GM21825 (cell line): ENCODE measurements around the gene NOS2.
"Not testable (repeated sequence)": the region's sequence is repeated elsewhere in the genome, so short reads cannot be mapped to it uniquely, and the experiment has no call there.

Experiments used
- ATAC-seq: cut with Tn5 transposase; IDR thresholded peaks from one replicate; pipeline ENCODE4 v1.9.1; 2021; ENCODE audit warnings: mild to moderate bottlenecking, moderate library complexity; ENCODE audit not compliant: unreplicated experiment

The NOS2 gene

DNA sequence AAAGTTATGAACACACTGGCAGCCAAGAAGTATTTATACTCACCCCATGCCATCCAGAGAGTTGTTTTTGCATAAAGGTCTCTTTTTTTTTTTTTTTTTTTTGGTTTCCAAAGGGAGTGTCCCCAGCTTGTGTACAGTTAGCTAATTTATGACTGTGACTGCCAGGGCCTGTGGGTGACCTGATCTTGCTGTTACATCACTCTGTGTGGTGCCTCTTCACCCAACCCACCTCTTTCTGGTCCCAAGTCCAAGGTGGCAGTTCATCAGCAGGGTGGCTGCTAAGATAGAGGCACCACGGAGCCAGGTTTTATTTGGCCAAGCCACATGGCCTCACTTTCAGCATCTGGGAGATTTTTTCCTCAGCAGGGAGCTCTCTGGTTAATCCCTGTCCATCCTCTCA lies at the start of gene NOS2:
TSS of gene NOS2 (minus strand) at position 8 of the 400 bp plus-strand sequence. CDS start 1,720 bp downstream, outside the sequence.
- ATAC-seq = no peak

DNA sequence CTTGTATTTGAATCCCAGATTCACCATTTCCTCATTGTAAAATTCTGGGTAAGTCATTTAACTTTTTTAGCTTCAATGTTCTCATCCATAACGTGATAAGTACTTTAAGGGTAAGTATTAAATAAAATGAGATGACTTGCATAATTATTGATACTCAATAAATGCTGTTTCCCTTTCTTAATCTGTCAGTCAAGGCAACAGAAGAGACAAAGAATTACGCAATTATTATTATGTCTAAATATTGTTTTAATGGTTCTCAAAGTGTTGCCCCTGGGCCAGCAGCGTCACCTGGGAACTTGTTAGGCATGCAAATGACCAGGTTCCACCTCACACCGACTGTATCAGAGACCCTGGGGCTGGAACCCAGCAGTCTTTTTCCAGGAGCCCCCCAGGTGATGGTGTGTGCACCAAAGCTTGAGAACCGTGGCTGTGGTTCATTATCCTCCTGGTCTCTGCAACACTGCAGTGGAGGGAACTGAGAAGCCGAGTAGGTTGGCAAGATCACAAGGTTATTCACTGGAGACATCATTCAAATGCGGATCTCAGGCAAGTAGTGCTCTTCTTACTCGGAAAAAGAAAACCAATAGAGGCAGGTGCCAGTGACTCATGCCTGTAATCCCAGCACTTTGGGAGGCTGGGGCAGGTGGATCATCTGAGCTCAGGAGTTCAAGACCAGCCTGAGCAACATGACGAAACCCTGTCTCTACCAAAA lies 49.3 kb upstream of the NOS2 start:
- no peak for ATAC-seq

DNA sequence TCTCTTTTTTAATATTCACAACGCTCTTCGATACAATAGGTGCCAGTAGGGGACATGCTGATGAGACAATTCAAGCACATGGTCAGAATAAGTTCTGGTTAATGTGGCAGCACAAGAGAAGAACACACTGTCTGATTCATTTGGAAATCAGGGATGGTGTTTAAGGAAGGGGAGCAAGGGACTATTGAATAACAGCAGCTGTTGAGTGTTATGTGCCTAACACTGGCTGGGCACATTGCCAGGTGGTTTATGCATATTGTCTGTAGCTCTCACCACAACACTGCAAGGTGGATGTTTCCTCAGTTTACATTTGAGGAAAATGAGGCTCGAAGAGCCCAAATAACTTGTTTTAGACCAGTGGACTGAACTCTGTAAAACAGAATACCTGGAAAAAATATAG lies 48.6 kb upstream of the NOS2 start:
- ATAC-seq = no peak

DNA sequence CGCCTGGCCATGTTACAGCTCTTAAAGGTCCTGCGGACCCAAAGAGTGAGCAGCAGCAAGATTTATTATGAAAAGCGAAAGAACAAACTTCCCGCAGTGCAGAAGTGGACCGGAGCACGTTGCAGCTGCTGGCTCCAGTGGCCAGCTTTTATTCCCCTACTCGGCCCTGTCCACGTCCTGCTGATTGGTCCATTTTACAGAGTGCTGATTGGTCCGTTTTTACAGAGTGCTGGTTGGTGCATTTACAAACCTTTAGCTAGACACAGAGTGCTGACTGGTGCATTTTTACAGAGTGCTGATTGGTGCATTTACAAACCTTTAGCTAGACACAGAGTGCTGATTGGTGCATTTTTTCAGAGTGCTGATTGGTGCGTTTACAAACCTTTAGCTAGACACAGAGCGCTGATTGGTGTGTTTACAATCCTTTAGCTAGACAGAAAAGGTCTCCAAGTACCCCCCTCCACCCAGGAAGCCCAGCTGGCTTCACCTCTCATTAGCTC lies 46.5 kb upstream of the NOS2 start:
- not testable (repeated sequence) for ATAC-seq

DNA sequence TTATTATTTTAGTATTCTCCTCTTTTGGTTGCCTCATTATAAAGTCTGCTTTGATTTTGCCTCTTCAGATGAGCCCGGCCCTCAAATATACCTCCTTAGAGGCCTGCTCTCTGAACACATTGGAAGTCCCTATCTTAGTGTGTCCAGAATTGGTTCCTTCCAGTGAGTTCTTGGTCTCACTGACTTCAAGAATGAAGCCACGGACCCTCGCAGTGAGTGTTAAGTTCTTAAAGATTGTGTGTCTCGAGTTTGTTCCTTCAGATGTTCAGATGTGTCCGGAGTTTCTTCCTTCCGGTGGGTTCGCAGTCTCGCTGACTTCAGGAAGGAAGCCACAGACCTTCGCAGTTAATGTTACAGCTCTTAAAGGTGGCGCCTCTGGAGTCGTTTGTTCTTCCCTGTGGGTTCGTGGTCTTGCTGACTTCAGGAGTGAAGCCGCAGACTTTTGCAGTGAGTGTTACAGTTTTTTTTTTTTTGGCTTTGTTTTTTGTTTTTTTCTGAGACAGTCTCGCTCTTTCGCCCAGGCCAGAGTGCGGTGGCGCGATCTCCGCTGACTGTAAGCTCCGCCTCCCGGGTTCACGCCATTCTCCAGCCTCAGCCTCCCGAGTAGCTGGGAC lies 45.8 kb upstream of the NOS2 start:
- no peak for ATAC-seq

DNA sequence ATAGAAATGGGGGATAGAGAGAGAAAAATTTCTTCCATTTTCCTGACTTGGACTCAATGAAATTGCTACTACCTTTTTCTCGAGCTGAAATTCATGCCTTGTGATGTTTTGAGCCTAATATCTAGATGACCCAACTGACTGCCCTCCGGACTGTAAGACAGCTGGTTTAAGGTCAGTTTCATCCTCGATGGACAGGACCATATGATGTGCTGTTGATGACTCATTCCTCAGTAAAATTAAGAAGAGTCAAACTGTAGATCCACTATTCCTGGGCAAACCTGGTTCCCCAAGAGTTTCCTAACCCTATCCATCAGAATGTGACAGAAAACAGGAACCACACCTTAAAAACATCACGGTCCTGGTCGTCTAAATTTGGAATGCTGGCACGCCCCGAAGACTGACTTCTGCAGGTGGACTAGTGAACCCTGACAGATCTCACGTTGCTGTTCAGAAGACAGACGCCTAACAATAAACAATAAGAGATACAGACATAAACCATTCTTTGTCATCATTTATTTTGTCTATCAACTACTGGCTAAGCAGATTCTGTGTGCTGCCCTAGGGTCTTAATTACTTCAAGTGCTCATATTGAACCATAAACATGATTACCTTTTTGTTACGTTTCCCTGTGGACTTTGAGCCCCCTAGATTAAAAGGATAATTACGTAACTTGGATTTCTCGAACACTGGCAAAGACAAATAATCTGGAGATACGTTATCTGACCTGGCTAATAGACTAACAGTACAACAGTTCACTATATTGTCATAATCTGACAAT lies 45.1 kb upstream of the NOS2 start:
- no peak for ATAC-seq

DNA sequence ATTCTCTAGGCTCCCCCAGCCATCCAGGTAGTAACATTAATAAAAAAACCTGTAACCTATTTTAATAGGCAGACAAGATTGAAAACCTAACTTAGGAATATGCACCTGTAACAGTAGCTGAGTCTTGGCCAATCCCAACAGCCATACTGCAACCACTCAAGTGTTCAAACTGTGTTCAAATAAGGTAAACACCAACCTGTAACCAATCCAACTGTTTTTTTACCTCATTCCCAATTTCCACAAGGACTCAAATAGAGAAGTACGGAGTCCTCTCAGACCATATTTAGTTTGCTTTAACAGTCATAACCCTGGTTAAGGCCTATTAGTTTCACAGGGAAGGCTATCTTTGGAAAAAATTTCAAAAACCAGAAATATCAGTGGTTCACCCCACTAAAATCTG lies 40.4 kb upstream of the NOS2 start:
- ATAC-seq = no peak

DNA sequence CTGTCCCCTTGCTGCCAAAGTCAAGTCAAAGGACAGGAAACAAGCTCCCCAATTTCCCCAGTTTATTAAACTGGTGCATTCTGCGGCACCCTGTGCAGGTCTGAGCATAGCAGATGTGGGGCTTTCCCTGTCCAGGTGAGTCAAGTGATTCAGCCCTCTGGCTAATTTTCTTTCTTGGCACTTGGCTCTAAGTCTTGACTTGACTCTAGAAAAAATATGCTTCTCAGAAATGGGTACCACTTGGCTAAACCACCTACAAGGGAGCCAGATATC lies 40.0 kb upstream of the NOS2 start:
- not testable (repeated sequence) for ATAC-seq

DNA sequence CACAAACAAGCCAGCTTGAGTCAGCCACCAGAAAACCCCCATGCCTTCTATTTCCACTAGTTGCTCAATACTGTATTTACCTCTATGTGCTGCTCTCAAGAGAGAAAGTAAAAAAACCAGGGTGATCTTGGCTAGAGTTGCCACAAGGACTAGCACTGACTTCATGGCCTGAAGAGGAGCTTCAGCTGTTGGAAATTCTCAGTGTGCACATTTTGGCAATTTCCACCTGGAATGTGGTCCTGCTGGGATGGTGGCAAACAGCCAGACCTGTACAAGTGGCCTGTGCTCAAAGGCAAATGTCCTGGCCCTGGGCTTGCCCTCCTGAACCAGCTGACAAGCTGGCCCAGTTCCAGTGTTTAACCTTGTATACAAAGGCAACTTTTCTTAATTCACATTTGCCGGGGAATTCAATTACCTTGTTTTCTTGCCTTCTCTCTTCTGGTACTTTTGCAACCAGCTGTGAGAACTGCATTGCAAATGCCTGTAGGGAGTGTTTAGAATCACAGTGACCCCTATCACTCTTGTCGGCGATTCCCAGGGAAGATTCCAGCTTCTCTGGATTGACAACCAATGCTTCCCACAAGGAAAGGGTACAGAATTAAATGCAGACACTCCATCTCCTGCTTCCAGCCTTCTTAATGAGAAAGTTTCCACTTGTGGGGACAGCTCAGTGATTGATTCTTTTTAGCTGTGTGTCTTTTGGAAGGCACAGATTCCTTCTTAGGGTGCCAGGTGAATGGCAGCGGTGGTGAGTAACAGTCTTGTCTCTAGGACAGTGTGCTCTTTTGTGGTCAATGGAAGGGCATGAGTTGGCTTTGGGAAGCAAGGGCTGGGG lies 39.5 kb upstream of the NOS2 start:
- ATAC-seq = not testable (repeated sequence)

DNA sequence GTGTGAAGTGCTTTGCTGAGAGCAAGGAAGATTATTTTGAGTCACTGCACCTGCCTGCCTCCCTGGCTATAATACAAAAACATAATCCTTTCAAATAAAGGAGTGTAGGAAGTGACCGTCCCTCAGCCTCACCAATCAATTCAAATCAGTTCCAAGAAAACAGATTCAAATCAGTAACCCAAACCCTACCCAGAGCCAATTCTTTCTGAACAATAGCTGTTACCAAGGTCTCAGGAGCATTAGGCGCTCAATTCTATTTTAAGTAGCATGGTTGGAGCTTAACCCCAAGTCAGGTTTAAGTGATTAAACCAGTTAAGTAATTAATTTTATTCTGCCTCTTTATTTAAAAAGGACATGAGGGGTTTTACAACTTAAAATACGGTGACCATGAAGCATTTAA lies 38.3 kb upstream of the NOS2 start:
- not testable (repeated sequence) for ATAC-seq

DNA sequence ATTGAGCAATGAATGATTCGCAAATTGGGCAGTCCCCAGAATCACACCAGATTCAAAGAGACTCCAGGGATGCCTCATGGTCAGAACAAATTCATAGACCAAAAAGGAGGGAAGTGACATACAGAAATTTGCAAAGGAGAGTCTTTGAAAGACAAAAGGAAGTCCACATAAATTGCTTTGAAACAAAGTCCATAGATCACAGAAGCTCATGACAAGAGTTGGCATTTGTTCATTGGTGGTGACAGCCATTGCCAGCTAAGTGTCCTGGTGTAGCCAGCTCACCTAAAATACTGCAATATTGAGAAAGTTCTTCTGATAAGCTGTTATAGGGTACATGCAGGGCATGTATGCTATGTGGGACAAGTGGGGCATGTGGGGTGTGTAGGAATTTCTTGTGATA lies 37.4 kb upstream of the NOS2 start:
- ATAC-seq = not testable (repeated sequence)

DNA sequence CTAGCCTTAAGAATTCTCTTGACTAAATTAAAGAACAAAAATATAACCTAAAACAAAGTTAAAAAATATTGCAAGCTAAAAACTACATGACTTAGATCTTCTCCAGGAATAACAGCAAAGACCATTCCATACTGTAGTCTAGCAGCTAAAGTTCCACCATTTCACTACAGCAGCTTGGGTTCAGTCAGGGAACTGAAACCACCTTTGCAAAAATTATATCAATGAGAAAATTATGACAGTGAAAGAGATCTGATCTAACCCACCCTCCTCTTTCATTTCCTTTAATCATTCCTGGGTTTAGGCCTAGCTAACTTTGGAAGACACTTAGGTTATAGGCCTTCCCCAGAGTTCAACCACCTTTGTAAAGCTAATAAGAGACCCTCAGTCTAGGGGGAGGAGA lies 36.3 kb upstream of the NOS2 start:
- no peak for ATAC-seq

DNA sequence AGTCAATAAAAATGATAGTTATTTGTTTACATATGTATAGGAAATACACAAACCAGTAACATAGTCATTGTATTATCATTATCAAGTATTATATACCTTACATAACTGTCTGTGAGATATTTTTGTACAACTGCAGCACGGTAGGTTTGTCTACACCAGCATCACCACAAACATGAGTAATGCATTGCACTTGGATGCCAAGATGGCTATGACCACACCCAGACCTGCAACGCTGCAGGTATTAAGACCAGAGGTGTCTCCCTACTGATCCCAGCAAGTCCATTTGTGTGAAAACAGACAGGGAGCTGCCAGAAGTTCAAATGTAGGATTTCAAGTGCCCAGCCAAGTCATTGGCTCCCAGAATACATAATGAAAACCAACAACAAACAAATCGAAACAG lies 34.2 kb upstream of the NOS2 start:
- no peak for ATAC-seq

DNA sequence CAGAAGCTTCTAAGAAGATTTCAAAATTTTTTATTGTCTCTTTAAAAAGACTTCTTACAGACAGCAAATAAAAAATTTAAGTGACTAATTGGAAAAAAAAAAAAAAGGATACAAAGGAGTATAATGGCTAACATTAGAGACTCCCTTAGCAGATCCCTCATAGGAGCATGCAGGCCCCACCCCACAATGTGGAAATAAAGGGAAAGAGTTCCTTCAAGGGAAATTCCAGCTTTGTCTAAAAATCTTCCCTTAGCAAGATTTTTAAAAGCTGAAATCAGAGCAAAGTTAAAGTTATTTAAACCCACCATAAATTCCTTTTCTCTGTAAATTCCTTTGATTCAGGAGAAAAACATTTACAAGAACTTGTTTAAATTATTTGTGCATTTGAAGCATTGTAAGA lies 32.5 kb upstream of the NOS2 start:
- ATAC-seq = no peak

DNA sequence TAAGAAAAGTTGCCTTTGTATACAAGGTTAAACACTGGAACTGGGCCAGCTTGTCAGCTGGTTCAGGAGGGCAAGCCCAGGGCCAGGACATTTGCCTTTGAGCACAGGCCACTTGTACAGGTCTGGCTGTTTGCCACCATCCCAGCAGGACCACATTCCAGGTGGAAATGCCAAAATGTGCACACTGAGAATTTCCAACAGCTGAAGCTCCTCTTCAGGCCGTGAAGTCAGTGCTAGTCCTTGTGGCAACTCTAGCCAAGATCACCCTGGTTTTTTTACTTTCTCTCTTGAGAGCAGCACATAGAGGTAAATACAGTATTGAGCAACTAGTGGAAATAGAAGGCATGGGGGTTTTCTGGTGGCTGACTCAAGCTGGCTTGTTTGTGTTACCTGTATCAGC lies 29.6 kb upstream of the NOS2 start:
- not testable (repeated sequence) for ATAC-seq

DNA sequence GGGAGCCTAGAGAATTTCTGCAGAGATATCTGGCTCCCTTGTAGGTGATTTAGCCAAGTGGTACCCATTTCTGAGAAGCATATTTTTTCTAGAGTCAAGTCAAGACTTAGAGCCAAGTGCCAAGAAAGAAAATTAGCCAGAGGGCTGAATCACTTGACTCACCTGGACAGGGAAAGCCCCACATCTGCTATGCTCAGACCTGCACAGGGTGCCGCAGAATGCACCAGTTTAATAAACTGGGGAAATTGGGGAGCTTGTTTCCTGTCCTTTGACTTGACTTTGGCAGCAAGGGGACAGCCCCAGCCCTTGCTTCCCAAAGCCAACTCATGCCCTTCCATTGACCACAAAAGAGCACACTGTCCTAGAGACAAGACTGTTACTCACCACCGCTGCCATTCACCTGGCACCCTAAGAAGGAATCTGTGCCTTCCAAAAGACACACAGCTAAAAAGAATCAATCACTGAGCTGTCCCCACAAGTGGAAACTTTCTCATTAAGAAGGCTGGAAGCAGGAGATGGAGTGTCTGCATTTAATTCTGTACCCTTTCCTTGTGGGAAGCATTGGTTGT lies 28.9 kb upstream of the NOS2 start:
- not testable (repeated sequence) for ATAC-seq

DNA sequence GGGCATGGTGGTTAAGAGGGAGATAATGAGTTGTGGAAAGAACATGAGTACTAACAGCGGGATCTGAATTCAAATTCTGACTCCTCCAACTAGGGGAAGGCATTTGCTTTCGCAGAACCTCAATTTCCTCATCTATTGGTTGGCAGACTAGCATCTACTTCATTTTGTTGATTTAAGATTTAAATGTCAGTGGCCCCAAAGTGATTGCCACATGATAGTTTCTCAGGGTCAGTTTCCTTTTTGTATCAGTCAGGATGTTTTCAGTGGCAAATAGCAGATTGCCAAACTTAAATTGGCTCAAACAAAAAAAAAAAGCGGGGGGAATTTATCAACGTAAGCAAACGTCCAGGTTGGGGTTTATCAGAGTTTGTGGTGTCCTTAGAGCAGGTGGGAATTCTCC lies 25.1 kb upstream of the NOS2 start:
- no peak for ATAC-seq

DNA sequence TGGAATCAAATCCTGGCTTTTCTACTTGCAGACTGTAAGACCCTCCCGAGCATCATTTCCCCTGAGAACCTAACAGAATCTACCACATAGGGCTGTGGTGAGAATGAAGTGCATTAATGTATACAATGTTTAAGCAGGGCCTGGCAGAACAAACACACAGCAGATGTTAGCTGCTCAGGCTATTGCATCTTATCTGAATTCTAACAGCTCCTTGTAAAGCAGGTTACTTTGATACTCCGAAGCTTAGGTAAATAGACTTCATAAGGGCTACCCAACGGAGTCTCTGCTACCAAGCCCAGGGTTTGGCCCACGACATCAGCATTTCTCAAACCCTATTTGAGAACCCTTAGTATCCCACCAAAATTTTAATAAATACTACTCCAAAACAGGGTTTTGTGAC lies 24.4 kb upstream of the NOS2 start:
- ATAC-seq = no peak

DNA sequence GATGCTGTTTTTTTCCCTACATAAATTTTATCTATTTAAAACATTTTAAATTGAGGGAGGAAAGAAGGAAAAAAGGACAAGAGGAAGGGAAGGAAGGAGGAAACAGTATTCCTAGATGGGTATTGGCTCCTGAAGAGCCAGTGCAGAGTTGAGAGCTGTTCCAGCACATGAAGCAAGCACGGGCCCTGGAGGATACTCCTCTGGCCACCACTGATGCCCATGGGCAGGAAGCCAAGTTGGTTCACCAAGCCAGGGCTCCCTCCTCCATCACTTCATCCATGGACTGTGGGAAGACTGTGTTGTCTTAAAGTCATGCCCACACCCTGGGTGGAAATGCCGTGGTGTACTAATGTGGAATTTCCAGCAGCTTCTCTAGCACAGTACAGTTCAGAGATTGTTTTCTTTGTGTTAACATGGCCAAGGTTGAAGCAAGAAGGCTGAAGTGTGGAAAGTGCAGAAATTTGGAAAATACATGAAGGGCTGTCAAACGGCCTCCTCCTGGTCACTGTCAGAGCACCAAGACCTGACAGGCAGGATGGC lies 23.9 kb upstream of the NOS2 start:
- ATAC-seq = no peak

DNA sequence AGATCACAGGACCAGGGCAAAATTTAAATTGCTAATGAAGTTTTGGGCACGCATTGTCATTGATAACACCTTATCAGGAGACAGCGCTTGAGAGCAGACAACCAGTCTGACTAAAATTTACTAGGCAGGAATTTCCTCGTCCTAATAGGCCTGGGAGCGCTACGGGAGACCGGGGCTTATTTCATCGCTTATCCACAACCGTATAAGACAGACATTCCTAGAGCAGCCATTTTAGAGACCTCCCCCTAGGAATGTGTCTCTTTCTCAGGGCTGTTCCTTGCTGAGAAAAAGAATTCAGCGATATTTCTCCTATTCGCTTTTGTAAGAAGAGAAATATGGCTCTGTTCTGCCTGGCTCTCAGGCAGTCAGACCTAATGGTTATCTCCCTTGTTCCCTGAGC lies 21.8 kb upstream of the NOS2 start:
- ATAC-seq = not testable (repeated sequence)

DNA sequence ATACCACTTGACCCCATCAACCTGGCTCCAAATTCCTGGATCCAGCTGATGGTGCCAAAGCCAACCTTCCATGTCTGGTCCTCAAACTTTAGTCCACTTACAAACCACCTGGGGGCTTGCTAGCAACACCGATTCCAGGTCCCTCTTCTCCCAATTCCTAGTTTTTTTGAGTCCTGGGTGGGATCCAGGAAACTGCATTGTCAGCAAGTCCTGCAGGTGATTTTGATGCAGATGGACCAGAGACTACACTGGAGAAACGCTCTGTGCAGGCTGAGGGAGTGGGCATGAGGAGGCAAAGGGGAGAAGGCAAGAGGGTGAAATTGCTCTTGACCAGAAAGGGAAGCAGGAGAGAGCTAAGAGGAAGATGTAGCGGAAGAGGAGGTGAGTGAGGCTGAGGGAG lies 21.0 kb upstream of the NOS2 start:
- no peak for ATAC-seq
